HG03575 (cell line): ENCODE measurements around the gene HYDIN.

Source experiments
- ATAC-seq: cut with Tn5 transposase; IDR thresholded peaks from one replicate; pipeline ENCODE4 v1.9.1; 2021; ENCODE audit not compliant: unreplicated experiment, insufficient number of reproducible peaks, low FRiP score; ENCODE audit errors: extremely low read depth

The HYDIN gene

DNA sequence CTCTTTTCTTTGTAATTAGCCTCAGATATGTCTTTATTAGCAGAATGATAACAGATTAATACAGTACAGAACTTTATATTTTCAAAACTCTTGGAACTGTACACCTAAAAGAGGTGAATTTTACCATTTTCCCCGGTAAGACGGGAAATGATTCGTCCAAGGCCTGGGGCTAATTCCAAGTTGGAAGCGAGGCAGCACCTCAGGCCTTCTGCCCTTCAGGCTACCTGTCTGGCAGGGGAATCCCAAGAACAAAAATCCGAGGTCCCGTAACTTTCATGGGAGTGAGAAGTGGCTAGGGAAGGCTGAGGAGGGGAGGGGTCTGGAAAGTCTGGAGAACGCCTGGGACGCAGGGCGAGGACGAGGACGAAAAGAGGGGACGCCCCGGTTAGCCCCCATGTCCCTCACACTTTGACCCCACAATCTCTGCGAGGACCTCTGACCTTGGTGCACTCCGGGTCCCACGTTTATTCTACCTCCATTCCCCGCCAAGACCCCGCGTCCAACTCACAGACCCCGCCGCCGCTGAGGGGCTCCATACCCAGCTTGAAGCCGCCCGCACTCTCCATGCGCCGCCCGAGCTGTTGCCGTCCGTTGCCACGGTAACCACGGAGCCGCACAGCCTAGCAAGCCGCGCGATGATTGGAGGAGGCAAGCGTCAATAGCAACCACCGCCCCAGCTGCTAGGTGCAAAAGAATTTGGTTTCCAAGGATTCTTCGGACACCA is at the start of gene HYDIN:
HYDIN (minus strand) TSS at position 601 of the 724 bp plus-strand sequence. CDS start 43,827 bp downstream, outside the sequence.
- ATAC-seq: no peak

- ATAC-seq: no peak
Measured at GRCh38 chr16:71276589-71277334, 46.2 kb upstream of the HYDIN start.

GRCh38 chr16:71273384-71273783 is 42.9 kb upstream of the HYDIN start:
- no peak for ATAC-seq

DNA sequence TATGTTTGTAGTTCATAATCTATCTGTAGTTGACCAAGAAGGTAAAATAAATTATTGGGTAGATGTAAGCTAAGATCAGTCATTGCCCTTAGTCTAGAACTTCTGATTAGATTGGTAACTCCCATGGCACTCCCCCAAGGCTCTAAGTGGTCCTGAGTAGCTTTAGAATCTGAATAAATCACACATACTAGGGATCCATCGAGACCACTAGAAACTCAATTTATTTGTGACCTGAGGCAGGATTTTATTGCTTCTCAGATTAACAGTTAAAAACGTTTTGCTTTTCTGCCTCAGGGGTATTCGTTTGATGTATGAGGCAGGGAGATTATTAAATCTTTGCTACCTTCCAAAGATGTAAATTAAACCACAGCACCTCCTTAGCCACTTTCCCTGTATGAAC is 33.8 kb upstream of the HYDIN start:
- no peak for ATAC-seq

DNA sequence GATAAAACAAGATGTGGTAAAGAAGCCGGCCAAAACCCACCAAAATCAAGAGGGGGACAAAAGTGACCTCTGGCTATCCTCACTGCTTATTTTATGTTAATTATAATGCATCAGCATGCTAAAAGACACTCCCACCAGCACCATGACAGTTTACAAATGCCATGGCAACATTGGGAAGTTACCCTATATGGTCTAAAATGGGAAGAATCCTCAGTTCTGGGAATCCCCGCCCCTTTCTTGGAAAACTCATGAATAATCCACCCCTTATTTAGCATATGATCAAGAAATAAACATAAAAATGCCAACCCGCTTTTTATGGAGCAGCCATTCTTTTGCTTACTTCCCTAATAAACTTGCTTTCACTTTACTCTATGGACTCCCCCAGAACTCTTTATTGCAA is 33.1 kb upstream of the HYDIN start:
- ATAC-seq: no peak

DNA sequence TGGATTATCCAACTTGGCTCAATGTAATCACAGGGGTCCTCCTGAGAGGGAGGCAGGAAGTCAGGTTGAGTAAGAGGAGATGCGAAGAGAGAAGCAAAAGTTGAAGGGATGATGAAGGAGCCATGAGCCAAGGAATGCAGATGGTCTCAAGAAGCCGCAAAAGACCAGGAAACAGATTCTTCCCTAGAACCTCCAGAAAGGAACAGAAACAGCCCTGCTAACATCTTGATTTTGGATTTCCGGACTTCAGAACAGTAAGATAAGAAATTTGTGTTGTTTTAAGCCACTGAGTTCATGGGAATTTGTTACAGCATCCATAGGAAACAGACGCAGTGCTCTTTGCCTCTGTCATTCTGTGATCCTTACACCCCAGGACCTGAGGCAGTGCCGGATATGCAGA is 31.9 kb upstream of the HYDIN start:
- ATAC-seq: no peak

DNA sequence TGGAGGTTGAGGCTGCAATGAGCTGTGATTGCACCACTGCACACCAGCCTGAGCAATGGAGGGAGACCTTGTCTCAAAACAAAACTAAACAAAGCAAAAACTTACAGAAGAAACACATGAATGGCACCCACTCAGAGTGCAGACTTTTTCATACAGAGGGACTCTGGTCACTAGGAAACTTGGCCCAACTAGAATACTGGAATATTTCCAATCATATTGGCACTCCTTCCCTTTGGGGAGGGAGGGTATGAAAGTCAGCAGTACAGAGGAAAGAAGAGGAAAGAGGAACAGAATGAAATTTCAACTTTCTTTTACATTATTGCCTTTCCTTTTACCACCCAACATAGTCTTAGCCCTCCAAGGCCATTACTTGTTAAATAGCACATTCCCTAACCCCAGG is 30.5 kb upstream of the HYDIN start:
- no peak for ATAC-seq

GRCh38 chr16:71259086-71259485 is 28.6 kb upstream of the HYDIN start:
- no peak for ATAC-seq

- no peak for ATAC-seq
Measured at GRCh38 chr16:71258372-71258771, 27.9 kb upstream of the HYDIN start.

DNA sequence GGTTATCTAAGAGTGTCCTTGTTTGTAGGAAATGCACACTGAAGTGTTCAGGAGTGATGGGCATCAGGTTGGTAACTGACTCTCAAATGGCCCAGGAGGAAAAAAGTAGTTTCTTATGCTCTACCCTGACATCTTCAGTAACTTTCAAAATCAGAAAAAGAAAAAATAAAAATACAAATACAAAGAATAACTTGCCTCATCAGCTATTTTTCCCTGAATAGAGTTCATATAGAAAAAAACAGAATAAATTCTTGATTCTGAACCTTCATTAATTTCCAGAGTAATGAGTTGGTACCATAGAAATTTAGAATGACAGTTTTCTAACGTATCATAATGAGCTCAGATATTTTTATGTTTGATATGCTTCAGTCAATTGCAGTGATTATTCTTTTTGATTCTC is 27.2 kb upstream of the HYDIN start:
- ATAC-seq: no peak

DNA sequence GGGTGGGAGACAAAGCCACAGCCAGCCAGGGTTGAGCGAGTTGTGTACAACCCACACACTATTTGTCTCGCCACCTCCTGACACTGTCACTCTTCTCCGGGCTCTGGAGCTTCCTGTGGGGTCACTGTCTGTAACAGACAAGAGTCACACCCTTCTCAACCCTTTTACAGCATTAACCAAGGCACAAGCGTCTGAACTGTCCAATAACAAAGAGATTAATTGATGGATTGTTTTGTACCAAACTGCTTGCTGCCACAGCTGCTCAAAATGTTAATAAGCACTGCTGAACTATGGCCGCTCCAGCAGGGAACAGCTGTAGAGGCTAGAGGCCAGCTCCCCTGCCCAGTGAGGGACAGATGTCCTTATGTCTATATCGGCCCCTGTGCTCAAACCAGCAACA is 25.2 kb upstream of the HYDIN start:
- no peak for ATAC-seq

DNA sequence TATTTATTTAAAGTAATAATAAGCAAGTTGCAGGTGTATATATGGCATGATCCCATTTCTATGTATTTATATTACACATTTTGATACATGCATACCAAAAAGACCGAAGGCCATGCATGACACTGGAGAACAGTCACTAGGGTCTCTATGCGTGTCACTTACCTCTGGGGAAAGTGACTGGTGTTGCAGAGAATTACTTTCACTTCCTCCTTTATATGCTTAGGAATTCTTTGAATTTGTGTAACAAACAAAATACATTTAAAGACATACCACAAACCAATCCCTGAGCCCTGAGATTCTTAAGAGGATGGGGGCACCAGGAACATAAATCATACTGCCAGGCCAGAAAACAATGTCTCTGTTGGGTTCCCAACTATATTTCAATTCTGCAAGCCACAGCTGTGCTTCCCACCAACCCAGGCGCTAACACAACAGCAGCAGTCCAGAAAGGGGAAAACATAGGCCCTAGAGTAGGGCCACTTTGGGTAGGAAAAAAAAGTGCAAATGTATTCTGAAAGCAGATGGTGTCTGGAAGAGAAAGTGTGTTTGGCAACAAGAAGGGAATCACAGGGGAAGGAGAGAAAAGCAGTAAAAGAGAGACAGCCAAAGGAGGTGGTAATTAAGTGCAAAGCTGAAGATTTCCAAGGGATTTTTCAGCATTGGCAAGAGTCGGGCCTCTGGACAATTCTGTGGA is 24.5 kb upstream of the HYDIN start:
- ATAC-seq: no peak

DNA sequence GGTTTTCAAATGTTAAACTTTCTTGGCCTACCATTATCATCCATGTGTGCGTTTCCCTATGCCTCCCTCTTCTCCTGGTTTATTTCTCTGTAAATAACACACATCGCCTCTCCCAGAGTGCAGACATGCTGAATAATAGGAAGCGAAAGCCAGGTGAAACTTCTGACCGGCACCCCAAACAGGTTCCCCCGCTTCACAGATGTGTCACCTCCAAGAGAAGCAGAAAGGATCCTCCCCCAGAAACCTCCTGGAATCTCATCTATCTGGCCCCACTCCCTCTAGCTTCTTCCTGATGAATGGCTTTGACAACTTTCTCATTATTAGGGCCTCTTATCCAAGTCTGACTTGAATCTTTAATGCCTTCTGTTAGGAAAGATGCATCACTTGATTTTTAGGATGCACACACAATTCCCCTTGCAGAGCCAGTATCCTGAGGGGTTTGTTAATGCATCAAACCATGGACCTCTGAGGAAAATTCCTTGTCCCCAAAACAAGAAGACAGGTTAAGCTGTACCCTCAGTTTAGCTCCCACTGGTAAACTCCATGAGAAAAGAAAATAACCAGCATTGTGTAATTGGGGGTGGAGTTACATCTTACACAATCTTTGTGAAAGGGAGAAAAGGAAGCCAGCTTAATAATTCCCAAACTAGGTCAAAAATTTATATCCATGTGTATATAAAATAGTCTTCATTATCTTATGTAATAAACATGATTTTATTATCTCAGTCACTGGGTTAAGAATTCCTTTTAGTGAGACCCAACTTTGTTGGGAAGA is 20.1 kb upstream of the HYDIN start:
- no peak for ATAC-seq

- no peak for ATAC-seq
Measured at GRCh38 chr16:71249399-71249798, 18.9 kb upstream of the HYDIN start.

DNA sequence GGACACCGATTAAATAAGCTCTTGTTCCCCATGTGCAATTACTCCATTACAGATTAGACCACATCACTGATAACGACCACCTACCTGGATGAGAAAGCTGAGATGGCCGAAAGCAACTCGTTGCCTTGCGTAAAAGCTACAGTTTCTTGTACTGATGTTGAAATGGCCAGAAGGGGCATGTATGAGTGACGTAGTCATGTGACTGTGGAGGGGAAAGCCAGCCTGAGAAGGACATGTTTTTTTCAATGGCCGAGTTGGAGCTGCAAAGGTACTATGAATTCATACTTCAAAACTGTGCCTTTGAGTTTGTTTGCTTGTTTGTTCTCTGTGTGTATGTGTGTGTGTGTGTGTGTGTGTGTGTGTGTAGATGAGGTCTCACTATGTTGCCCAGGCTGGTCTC is 17.0 kb upstream of the HYDIN start:
- no peak for ATAC-seq

GRCh38 chr16:71246309-71246708 is 15.8 kb upstream of the HYDIN start:
- ATAC-seq: no peak

DNA sequence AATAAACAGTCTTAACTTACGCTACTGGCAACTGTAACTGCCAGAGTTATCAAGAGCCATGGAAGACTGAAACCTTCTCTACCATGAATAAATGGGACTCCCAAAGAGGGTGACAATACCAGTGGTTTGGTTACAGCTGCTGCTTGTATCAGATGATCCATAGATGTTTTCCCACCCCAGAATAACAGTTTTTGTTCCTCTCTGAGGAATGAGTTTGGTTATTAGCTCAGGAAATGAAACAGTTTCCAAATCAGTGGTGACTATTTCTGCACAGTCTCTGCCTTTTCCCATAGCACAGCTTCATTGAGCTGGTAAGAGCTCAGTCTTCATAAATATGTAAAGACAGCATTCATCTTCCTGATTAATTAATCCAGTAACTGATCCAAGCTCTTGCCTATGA is 14.0 kb upstream of the HYDIN start:
- ATAC-seq: no peak

DNA sequence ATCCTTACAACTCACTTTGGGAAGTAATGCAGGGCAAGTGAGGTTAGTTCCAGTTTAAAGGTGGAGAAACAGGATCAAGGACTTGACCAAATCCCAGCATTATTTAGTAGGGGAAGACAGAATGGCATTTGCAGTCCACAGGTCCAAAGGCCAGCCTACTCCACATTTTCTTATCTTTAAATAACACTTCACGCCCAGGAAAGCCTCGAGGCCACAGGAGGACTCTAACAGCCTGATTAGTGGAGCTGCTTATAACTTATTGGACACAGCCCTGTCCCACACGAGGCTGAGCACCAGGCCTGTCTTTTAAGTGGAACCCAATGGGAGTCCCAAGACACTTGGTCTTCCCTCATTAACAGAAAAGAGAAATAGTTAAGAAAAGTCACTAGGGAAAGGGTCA is 12.1 kb upstream of the HYDIN start:
- no peak for ATAC-seq

GRCh38 chr16:71242036-71242435 is 11.5 kb upstream of the HYDIN start:
- ATAC-seq: no peak
